HCT116 (cell line): ENCODE results near the gene SMTN. TPM values are rescaled to one million over a fixed set of nuclear protein-coding genes. Genes with fewer than 3 reads are reported as not detected.
"Not testable (repeated sequence)": the region's sequence is repeated elsewhere in the genome, so short reads cannot be mapped to it uniquely, and the experiment has no call there.

Source experiments
- ATAC-seq: fragments of 200-7000 bp; cut with Tn5 transposase; 2 replicates; pipeline ENCODE4 v1.9.1; 2020; ENCODE audit warnings: mild to moderate bottlenecking, moderate library complexity
- BruUV-seq: library from RNA; stranded (reverse); fragments of 400-500 nt; replicated peaks from 2 replicates; lab custom pipeline; 2021; lab: Mats Ljungman, UMichigan
- CTCF ChIA-PET: fragments of 300-600 bp; sonication (Branson Sonifier 250); formaldehyde crosslinking; loops from one replicate; lab custom pipeline; 2021; ENCODE audit warnings: antibody characterized with exemption; lab: Charles Lee
- POLR2A ChIA-PET: fragments of 300-600, 350-600 bp; sonication (Branson Sonifier 250); formaldehyde crosslinking; loops from one replicate; lab custom pipeline; 2021; ENCODE audit warnings: antibody characterized with exemption; lab: Charles Lee
- RAD21 ChIA-PET, 2 experiments: fragments of 300-600 bp; sonication (Branson Sonifier 250); formaldehyde crosslinking; loops; one replicate each; lab custom pipeline; 2023; ENCODE audit warnings: low total read pairs in 2 of 2; ENCODE audit not compliant: uncharacterized antibody in 2 of 2, unreplicated experiment in 2 of 2, low non-redundant PET in 1 of 2; lab: Charles Lee
- DNase-seq: peaks from one replicate; pipeline ENCODE4 v3.0.0-alpha.2; 2010; ENCODE audit warnings: low read depth, low spot score
- H2AFZ ChIP-seq: fragments of 200-600 bp; shearing (Covaris generic), sonication (generic); 2 replicates; pipeline ENCODE4 v1.6.1; 2017; ENCODE audit warnings: low read depth, mixed run types, mixed read lengths, antibody characterized with exemption, low read length; ENCODE audit not compliant: poor library complexity, severe bottlenecking
- H3K27ac ChIP-seq: 2 replicates; pipeline ENCODE4 v1.5.1; 2012; ENCODE audit warnings: low read depth, low read length
- H3K27me3 ChIP-seq: fragments of 200-600 bp; sonication (generic); 2 replicates; pipeline ENCODE4 v1.6.1; 2016; ENCODE audit warnings: mixed run types, low read length, mixed read lengths; ENCODE audit not compliant: insufficient read depth
- H3K36me3 ChIP-seq, 2 experiments: fragments of 200-500 bp in 1 of 2; fragments of 200-600 bp in 1 of 2; sonication (Bioruptor generic) in 1 of 2; sonication (generic) in 1 of 2; 2 replicates each; pipeline versions ENCODE4 v1.5.1 to v1.6.1; 2014 to 2016; ENCODE audit warnings: low read length in 2 of 2, inconsistent platforms in 1 of 2, mixed read lengths in 1 of 2, mixed run types in 1 of 2; ENCODE audit not compliant: insufficient read depth in 2 of 2, control insufficient read depth in 1 of 2
- H3K4me1 ChIP-seq, 2 experiments: fragments of 200-600 bp in 1 of 2; sonication (generic) in 1 of 2; 2 replicates each; pipeline versions ENCODE4 v1.5.1 to v1.6.1; 2012 to 2017; ENCODE audit warnings: low read length in 2 of 2, inconsistent platforms in 1 of 2, mild to moderate bottlenecking in 1 of 2, mixed read lengths in 1 of 2, mixed run types in 1 of 2, moderate library complexity in 1 of 2; ENCODE audit not compliant: insufficient read depth in 2 of 2, control insufficient read depth in 1 of 2
- H3K4me2 ChIP-seq: fragments of 200-600 bp; sonication (generic); 2 replicates; pipeline ENCODE4 v1.6.1; 2017; ENCODE audit warnings: mixed run types, low read length, mixed read lengths
- H3K4me3 ChIP-seq, 2 experiments: fragments of 200-600 bp in 1 of 2; sonication (generic) in 1 of 2; replicated peaks in 1 of 2; 2 replicates each; pipeline ENCODE4 v1.5.1; 2011 to 2016; ENCODE audit warnings: low read length in 2 of 2, control low read depth in 1 of 2, low read depth in 1 of 2, mild to moderate bottlenecking in 1 of 2, mixed read lengths in 1 of 2, mixed run types in 1 of 2
- H3K79me2 ChIP-seq: fragments of 200-600 bp; sonication (generic); 2 replicates; pipeline ENCODE4 v1.6.1; 2017; ENCODE audit warnings: mild to moderate bottlenecking, mixed run types, low read length, moderate library complexity, mixed read lengths; ENCODE audit not compliant: insufficient read depth
- H3K9ac ChIP-seq: fragments of 200-600 bp; sonication (generic); 2 replicates; pipeline ENCODE4 v1.6.1; 2016; ENCODE audit warnings: low read length, mixed read lengths
- H3K9me2 ChIP-seq: fragments of 200-600 bp; sonication (generic), shearing (Covaris generic); 2 replicates; pipeline ENCODE4 v1.6.1; 2017; ENCODE audit warnings: mixed run types, mild to moderate bottlenecking, moderate library complexity; ENCODE audit not compliant: insufficient read depth
- H3K9me3 ChIP-seq, 2 experiments: fragments of 200-500 bp in 1 of 2; fragments of 200-600 bp in 1 of 2; sonication (Bioruptor generic) in 1 of 2; sonication (generic) in 1 of 2; 2 replicates each; pipeline ENCODE4 v1.6.1; 2014 to 2017; ENCODE audit warnings: low read length in 2 of 2, mixed read lengths in 2 of 2, inconsistent platforms in 1 of 2, low read depth in 1 of 2, mild to moderate bottlenecking in 1 of 2, mixed run types in 1 of 2, moderate library complexity in 1 of 2; ENCODE audit not compliant: control insufficient read depth in 1 of 2, insufficient read depth in 1 of 2
- H4K20me1 ChIP-seq: fragments of 200-600 bp; sonication (generic), shearing (Covaris generic); 2 replicates; pipeline ENCODE4 v1.6.1; 2017; ENCODE audit warnings: mixed run types, mild to moderate bottlenecking, moderate library complexity; ENCODE audit not compliant: insufficient read depth
- ATF3 ChIP-seq: IDR thresholded peaks from 2 replicates; pipeline ENCODE4 v1.6.1; 2012
- CEBPB ChIP-seq: IDR thresholded peaks from 2 replicates; pipeline ENCODE4 v1.6.1; 2012; ENCODE audit warnings: low read depth
- TCF7L2 ChIP-seq: IDR thresholded peaks from 2 replicates; pipeline ENCODE4 v1.7.0; 2011; ENCODE audit warnings: borderline replicate concordance, inconsistent platforms; ENCODE audit not compliant: insufficient read depth, insufficient read length; ENCODE audit errors: extremely low read depth
- intact Hi-C: fragments of 100-400 bp; cut with micrococcal nuclease; formaldehyde crosslinking; loops from 2 replicates; pipeline ENCODE4 v1.10.0; 2022
- total RNA-seq: library from RNA; stranded (reverse); gene quantifications from one replicate; pipeline ENCODE4 v1.2.1, GENCODE V29; 2021; ENCODE audit not compliant: unreplicated experiment

SMTN gene
- total RNA-seq, 1 experiment from 2014 or later, result 148 TPM

- TF ChIP-seq ATF3 (no peak), TCF7L2 (no peak), CEBPB (no peak)
Observed at GRCh38 chr22:31068970-31069369, 12.1 kb upstream of the SMTN start (continued).

- BruUV-seq, H3K4me1 ChIP-seq, RAD21 ChIA-PET, H2AFZ ChIP-seq, H3K4me2 ChIP-seq, POLR2A ChIA-PET, intact Hi-C loops, H3K9me2 ChIP-seq, H3K4me3 ChIP-seq, H4K20me1 ChIP-seq, H3K27ac ChIP-seq, H3K27me3 ChIP-seq, DNase-seq, H3K9ac ChIP-seq, H3K9me3 ChIP-seq, ATAC-seq, H3K36me3 ChIP-seq: not testable (repeated sequence)
- H3K79me2 ChIP-seq, result peaks cover 19% of the 10 kb centered on the region
- CTCF ChIA-PET, result interaction anchor here (0.7 kb wide), 1 partner anchor 174 kb away, joined by 3 read pairs; no protein-coding TSS in a partner anchor
Observed at GRCh38 chr22:31069691-31070314, 11.3 kb upstream of the SMTN start.

DNA sequence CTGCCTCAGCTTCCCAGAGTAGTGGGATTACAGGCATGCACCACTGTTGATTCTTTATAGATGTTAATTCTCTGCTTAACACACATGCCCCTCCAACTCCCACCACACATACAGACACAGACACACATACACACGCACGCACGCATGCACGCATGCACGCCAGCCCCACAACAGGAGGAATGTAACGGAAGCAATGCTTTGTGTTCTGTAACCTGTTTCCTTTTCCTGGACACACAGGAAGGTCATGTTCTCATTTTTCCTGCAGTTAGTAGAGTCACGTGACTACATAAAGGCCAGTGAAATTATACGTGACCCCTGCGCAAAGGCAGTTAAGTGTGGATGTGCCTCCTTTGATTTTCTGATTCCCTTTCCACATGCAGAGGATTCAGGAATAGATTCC, 8.0 kb upstream of the SMTN start:
- H3K4me3 ChIP-seq, RAD21 ChIA-PET, H3K9me3 ChIP-seq, H3K27me3 ChIP-seq, BruUV-seq, H3K4me2 ChIP-seq, POLR2A ChIA-PET, CTCF ChIA-PET, H3K27ac ChIP-seq, H3K9ac ChIP-seq, intact Hi-C loops, H3K36me3 ChIP-seq, H2AFZ ChIP-seq, H3K79me2 ChIP-seq, H3K9me2 ChIP-seq, H4K20me1 ChIP-seq, H3K4me1 ChIP-seq, ATAC-seq, DNase-seq: not testable (repeated sequence)

DNA sequence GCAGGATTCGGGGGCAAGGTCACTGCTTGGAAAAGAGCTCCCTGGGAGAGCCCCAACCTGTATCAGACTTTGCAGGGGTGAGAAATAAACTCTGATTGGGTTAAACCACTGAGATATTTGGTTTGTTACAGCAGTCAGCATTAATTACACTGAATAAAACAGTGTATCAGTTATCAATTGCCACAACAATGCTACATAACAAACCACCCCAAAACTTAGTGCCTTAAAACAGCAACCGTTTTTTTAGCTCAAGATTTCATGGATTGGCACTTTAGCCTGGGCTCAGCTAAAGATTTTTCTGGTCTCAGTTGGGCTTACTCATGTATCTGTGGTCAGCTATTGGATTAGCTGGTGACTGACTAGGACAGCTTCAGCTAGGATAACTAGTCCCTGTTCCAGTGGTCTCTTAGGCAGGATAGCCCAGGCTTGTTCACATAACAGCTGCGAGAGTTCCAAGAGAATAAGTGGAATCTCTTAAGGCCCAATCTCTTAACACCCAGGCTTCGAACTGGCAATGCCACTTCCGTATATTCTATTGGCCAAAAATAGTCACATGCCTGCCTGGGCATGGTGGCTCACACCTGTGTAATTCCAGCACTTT, 7.5 kb upstream of the SMTN start:
- H3K27me3 ChIP-seq, H3K9me2 ChIP-seq, H3K36me3 ChIP-seq, H3K4me1 ChIP-seq, RAD21 ChIA-PET, BruUV-seq, H3K9ac ChIP-seq, H3K27ac ChIP-seq, ATAC-seq, intact Hi-C loops, H3K9me3 ChIP-seq, H3K4me2 ChIP-seq, DNase-seq, H4K20me1 ChIP-seq, CTCF ChIA-PET, H3K4me3 ChIP-seq, H3K79me2 ChIP-seq, POLR2A ChIA-PET, H2AFZ ChIP-seq: not testable (repeated sequence)
